ENCODE results near the gene C2CD5. TPM values are rescaled to one million over a fixed set of nuclear protein-coding genes. Genes with fewer than 3 reads are reported as not detected.

C2CD5 gene
- total and polyA plus RNA-seq, 12 donors: 13.8 to 38.9 (median 27.4) TPM

DNA sequence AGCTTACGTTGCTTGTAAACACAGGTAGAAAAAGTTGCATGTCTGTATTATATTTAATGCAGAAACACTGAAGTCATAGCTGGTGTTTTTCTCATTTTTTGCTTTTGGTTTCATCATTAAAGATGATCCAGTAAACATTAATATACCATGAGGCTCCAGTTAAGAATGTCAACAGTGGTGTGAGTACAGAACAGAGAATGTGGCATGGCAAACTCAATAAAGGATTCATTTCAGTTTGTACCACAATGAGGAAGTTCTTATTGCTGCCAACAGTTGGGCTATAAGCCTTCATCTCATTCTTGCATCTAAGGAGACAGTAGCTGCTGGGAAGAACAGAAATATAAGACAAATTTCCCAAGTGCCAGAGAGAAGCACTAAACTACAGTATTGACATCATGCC is 137.7 kb downstream of the C2CD5 start:
- Histone ChIP-seq H3K4me3 (no peak overlapping the region), H3K27ac (no peak overlapping the region), H3K9me3 (replicated peaks in 1 of 3) (no peaks in the 10 kb centered on the region), H3K27me3 (no peaks in the 10 kb centered on the region), H3K36me3 (replicated peaks in 1 of 2) (no peaks in the 10 kb centered on the region), H3K4me1 (replicated peaks in 1 of 2) (no peaks in the 10 kb centered on the region)
- no peak for DNase-seq
- 90 to 98% (median 93%) methylated on average over 1 of the region's 1 CpG for WGBS, 4 donors
- TF ChIP-seq, protein P1, sequence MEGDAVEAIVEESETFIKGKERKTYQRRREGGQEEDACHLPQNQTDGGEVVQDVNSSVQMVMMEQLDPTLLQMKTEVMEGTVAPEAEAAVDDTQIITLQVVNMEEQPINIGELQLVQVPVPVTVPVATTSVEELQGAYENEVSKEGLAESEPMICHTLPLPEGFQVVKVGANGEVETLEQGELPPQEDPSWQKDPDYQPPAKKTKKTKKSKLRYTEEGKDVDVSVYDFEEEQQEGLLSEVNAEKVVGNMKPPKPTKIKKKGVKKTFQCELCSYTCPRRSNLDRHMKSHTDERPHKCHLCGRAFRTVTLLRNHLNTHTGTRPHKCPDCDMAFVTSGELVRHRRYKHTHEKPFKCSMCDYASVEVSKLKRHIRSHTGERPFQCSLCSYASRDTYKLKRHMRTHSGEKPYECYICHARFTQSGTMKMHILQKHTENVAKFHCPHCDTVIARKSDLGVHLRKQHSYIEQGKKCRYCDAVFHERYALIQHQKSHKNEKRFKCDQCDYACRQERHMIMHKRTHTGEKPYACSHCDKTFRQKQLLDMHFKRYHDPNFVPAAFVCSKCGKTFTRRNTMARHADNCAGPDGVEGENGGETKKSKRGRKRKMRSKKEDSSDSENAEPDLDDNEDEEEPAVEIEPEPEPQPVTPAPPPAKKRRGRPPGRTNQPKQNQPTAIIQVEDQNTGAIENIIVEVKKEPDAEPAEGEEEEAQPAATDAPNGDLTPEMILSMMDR (IDR thresholded peaks at IDR 0.05): no peak
- no peak for TF ChIP-seq POLR2A (IDR thresholded peaks at IDR 0.05)
- intact Hi-C loops (cut with DNase I): no loop called here

GRCh38 chr12:22399464-22400180 is 144.7 kb downstream of the C2CD5 start:
- Histone ChIP-seq H3K9me3 (replicated peaks in 1 of 3) (peaks cover 0 to 4% (median 0%) of the 10 kb centered on the region in 3 donors), H3K4me1 (replicated peaks in 1 of 2) (no peaks in the 10 kb centered on the region), H3K27me3 (no peaks in the 10 kb centered on the region), H3K4me3 (no peak overlapping the region), H3K36me3 (replicated peaks in 1 of 2) (no peaks in the 10 kb centered on the region), H3K27ac (no peak overlapping the region)
- TF ChIP-seq POLR2A (IDR thresholded peaks at IDR 0.05): no peak
- TF ChIP-seq, protein P1 (IDR thresholded peaks at IDR 0.05): no peak
- 63 to 68% (median 67%) methylated on average over 4 of the region's 4 CpGs for WGBS, 4 donors
- intact Hi-C loops (cut with DNase I): no loop called here
- no peak for DNase-seq

Other genes with a start within 250 kb of the C2CD5 start
- 10 to 100 TPM in 7 of 9 donors, 1 to 10 TPM in 2; 3.1 to 37.8 (median 11.8) TPM for gene ST8SIA1, start 209.8 kb downstream of the C2CD5 start, total RNA-seq
- gene ST8SIA1, start 209.8 kb downstream of the C2CD5 start, polyA plus RNA-seq: 10 to 100 TPM in 2 of 3 donors, 1 to 10 TPM in 1; 4.2 to 12.1 (median 11.7) TPM
- 10 to 100 TPM; 32.4 to 79.2 (median 67.0) TPM for gene ETNK1, start 80.6 kb upstream of the C2CD5 start, total RNA-seq
- 10 to 100 TPM; 16.8 to 26.3 (median 25.0) TPM for gene ETNK1, start 80.6 kb upstream of the C2CD5 start, polyA plus RNA-seq